Body of pancreas (tissue), 4 donors: ENCODE measurements around the gene MAP1A. TPM values are rescaled to one million over a fixed set of nuclear protein-coding genes. Genes with fewer than 3 reads are reported as not detected.
"Not testable (repeated sequence)": the region's sequence is repeated elsewhere in the genome, so short reads cannot be mapped to it uniquely, and the experiment has no call there.

Source experiments
- ATAC-seq: fragments of 150-250 bp; one replicate; pipeline ENCODE4 v1.9.1; 2016
- DNase-seq, 4 donors: peaks; one replicate each; pipeline ENCODE4 v3.0.0-alpha.2; 2019
- H3K27ac ChIP-seq, 4 donors: fragments of 200-600 bp; sonication (generic); 1 replicate in 3 of 4; 2 replicates in 1 of 4; pipeline versions ENCODE4 v1.5.1 to v1.6.1; 2016 to 2019; ENCODE audit warnings: mild to moderate bottlenecking in 1 of 4, mixed read lengths in 1 of 4, moderate library complexity in 1 of 4
- H3K27me3 ChIP-seq, 2 donors: fragments of 200-600 bp; sonication (generic); one replicate each; pipeline ENCODE4 v1.6.0; 2016; ENCODE audit warnings: mild to moderate bottlenecking in 1 of 2
- H3K36me3 ChIP-seq, 2 donors: fragments of 200-600 bp; sonication (generic); replicated peaks in 1 of 2; 2 replicates each; pipeline ENCODE4 v1.5.1; 2016; ENCODE audit warnings: low read depth in 2 of 2; ENCODE audit not compliant: insufficient read depth in 1 of 2
- H3K4me1 ChIP-seq: fragments of 200-600 bp; sonication (generic); one replicate; pipeline ENCODE4 v1.6.0; 2016
- H3K4me3 ChIP-seq, 2 donors: fragments of 200-600 bp; sonication (generic); 1 replicate in 1 of 2; 2 replicates in 1 of 2; pipeline ENCODE4 v1.5.1; 2016 to 2019
- H3K9me3 ChIP-seq, 3 donors: fragments of 200-600 bp; sonication (generic); 1 replicate in 2 of 3; 2 replicates in 1 of 3; pipeline ENCODE4 v1.5.1; 2016
- CTCF ChIP-seq, 7 experiments: fragments of 450-650 bp in 4 of 7; fragments of 200-600 bp in 3 of 7; sonication (generic) in 3 of 7; IDR thresholded peaks; one replicate each; pipeline ENCODE4 v1.5.1; 2016 to 2019; ENCODE audit warnings: antibody characterized with exemption in 7 of 7
- POLR2A ChIP-seq, 3 donors: fragments of 450-650 bp; IDR thresholded peaks; one replicate each; pipeline ENCODE4 v1.6.1; 2016; ENCODE audit warnings: antibody characterized with exemption in 3 of 3, mild to moderate bottlenecking in 2 of 3
- WGBS, 2 donors: methylation state at CpG; one replicate each; pipeline ENCODE4 v1.1.5; 2017; 5-methylcytosine and 5-hydroxymethylcytosine counted together
- intact Hi-C: fragments of 100-400 bp; cut with DNase I; formaldehyde crosslinking; loops from one replicate; pipeline ENCODE4 v1.15.1; 2023
- total RNA-seq, 2 donors: library from RNA; depleted of rRNA; stranded (reverse); fragments of >200 nt; gene quantifications; one replicate each; pipeline ENCODE4 v1.1.0, GENCODE V29; 2016

Gene MAP1A
- total RNA-seq, 2 donors from 2014 or later: 3.1 to 4.0 TPM

- Histone ChIP-seq H3K4me1 (no peaks in the 10 kb centered on the region), H3K4me3 (no peak overlapping the region), H3K36me3 (no peaks in the 10 kb centered on the region), H3K27me3 (no peaks in the 10 kb centered on the region), H3K27ac (no peak overlapping the region), H3K9me3 (no peaks in the 10 kb centered on the region)
- TF ChIP-seq POLR2A (IDR thresholded peaks at IDR 0.05) (no peak), CTCF (IDR thresholded peaks at IDR 0.05) (no peak)
- DNase-seq (no peak), ATAC-seq (no peak)
- WGBS, 2 donors: 74 to 78% methylated on average over 11 to 12 of the region's 12 CpGs
- intact Hi-C loops: no loop called here
Measured at GRCh38 chr15:43529587-43530345, 12.4 kb downstream of the MAP1A start.

- H3K27me3 ChIP-seq: no peaks in the 10 kb centered on the region
- no peaks in the 10 kb centered on the region for H3K36me3 ChIP-seq
- TF ChIP-seq POLR2A (IDR thresholded peaks at IDR 0.05) (no peak), CTCF (IDR thresholded peaks at IDR 0.05) (no peak)
- no peaks in the 10 kb centered on the region for H3K4me1 ChIP-seq
- DNase-seq (no peak), ATAC-seq (no peak)
- H3K27ac ChIP-seq: no peak overlapping the region
- no peaks in the 10 kb centered on the region for H3K9me3 ChIP-seq
- intact Hi-C loops: no loop called here
- 41 to 46% methylated on average over 7 of the region's 7 CpGs for WGBS, 2 donors
- H3K4me3 ChIP-seq: no peak overlapping the region
Measured at GRCh38 chr15:43531018-43531670, 13.7 kb downstream of the MAP1A start.

DNA sequence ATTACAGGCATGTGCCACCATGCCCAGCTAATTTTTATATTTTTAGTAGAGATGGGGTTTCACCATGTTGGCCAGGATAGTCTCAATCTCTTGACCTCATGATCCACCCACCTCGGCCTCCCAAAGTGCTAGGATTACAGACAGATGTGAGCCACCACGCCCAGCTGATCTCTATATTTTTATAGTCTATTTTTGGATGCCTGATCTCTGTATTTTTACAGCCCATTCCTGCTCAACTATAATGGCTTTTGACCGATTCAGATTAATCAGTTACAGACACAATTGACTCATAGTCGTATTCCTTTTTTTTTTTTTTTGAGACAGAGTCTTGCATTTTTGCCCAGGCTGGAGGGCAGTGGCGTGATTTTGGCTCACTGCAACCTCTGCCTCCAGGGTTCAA is 15.4 kb downstream of the MAP1A start:
- intact Hi-C loops, ATAC-seq, DNase-seq, H3K4me3 ChIP-seq, H3K27me3 ChIP-seq, H3K4me1 ChIP-seq, H3K36me3 ChIP-seq, H3K27ac ChIP-seq, H3K9me3 ChIP-seq: not testable (repeated sequence)
- 86 to 87% methylated on average over 5 of the region's 5 CpGs for WGBS, 2 donors

DNA sequence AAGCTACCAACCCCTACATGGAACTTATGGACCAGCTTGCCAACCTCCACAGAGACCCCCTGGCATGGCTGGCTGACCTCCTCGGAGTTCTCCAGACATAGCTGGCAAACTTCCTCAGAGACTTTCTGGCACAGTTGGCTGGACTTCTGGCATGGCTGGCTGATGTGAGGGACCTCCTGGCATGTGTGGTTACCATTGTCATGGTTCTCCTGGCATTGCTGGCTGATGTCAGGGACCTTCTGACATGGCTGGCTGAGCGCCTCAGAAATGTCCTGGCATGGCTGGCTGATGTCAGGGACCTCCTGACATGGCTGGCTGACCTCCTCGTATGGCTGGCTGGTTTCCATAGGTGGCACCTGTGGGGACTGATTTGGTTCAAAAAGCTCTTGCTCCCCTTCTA is 17.5 kb downstream of the MAP1A start:
- TF ChIP-seq CTCF (IDR thresholded peaks at IDR 0.05) (no peak), POLR2A (IDR thresholded peaks at IDR 0.05) (no peak)
- H3K27ac ChIP-seq: no peak overlapping the region
- H3K27me3 ChIP-seq: no peaks in the 10 kb centered on the region
- no peaks in the 10 kb centered on the region for H3K36me3 ChIP-seq
- no peaks in the 10 kb centered on the region for H3K9me3 ChIP-seq
- no peak for DNase-seq
- ATAC-seq: no peak
- WGBS, 2 donors: 73% methylated on average over 3 of the region's 3 CpGs; no CpG with 5 or more reads in 1 of the 2 donors
- intact Hi-C loops: no loop called here
- H3K4me1 ChIP-seq: no peaks in the 10 kb centered on the region
- no peak overlapping the region for H3K4me3 ChIP-seq

DNA sequence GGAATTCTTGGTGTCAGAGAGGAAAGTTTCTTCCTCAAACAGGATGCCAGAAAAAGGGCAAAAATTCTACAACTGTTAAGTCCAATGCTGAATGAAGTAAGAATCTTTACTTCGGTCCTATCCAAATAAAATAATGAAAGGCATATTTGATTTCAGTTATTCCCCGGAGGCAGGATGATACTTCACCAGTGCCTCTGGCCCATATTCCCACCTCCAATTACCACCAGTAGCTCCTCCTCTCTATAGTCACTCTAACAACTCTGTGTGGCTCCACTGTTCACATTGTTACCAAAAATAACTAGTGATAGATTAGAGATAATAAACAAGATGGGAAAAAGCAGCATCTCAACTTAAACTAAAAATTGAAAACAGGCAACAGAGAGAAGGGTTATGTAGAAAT is 20.7 kb downstream of the MAP1A start:
- no peaks in the 10 kb centered on the region for H3K9me3 ChIP-seq
- WGBS, 2 donors: 90 to 95% methylated on average over 2 of the region's 2 CpGs
- no peak overlapping the region for H3K4me3 ChIP-seq
- DNase-seq (no peak), ATAC-seq (no peak)
- H3K36me3 ChIP-seq: no peaks in the 10 kb centered on the region
- no peaks in the 10 kb centered on the region for H3K4me1 ChIP-seq
- no peaks in the 10 kb centered on the region for H3K27me3 ChIP-seq
- H3K27ac ChIP-seq: no peak overlapping the region
- intact Hi-C loops: no loop called here
- TF ChIP-seq CTCF (IDR thresholded peaks at IDR 0.05) (no peak), POLR2A (IDR thresholded peaks at IDR 0.05) (no peak)
